Effector memory CD8-positive, alpha-beta T cell (primary cell): ENCODE data around the gene SCEL.
"Not testable (repeated sequence)": the region's sequence is repeated elsewhere in the genome, so short reads cannot be mapped to it uniquely, and the experiment has no call there.

ENCODE experiments used
- ATAC-seq: fragments of 150-1000 bp; cut with Tn5 transposase; replicated peaks from 2 replicates; pipeline ENCODE4 v1.10.0; 2021; ENCODE audit warnings: mild to moderate bottlenecking, moderate library complexity
- DNase-seq, 3 experiments: peaks; one replicate each; pipeline ENCODE4 v3.0.0; 2021
- H3K27ac Mint-ChIP-seq, 2 donors: one replicate each; pipeline ENCODE4 v1.8.0; 2022; ENCODE audit warnings: mild to moderate bottlenecking in 2 of 2, mixed read lengths in 2 of 2, moderate library complexity in 2 of 2
- H3K27me3 Mint-ChIP-seq, 2 donors: one replicate each; pipeline ENCODE4 v1.8.0; 2022; ENCODE audit warnings: mixed read lengths in 2 of 2
- H3K36me3 Mint-ChIP-seq: one replicate; pipeline ENCODE4 v1.8.0; 2022; ENCODE audit warnings: mild to moderate bottlenecking, moderate library complexity, mixed read lengths; ENCODE audit not compliant: insufficient read depth
- H3K4me1 Mint-ChIP-seq, 2 donors: one replicate each; pipeline ENCODE4 v1.8.0; 2022; ENCODE audit warnings: low read depth in 2 of 2, mixed read lengths in 2 of 2
- H3K4me3 Mint-ChIP-seq, 2 donors: one replicate each; pipeline ENCODE4 v1.8.0; 2022; ENCODE audit warnings: mild to moderate bottlenecking in 2 of 2, mixed read lengths in 2 of 2, moderate library complexity in 2 of 2
- H3K9me3 Mint-ChIP-seq, 2 donors: one replicate each; pipeline ENCODE4 v1.8.0; 2022; ENCODE audit warnings: mixed read lengths in 2 of 2

SCEL gene

DNA sequence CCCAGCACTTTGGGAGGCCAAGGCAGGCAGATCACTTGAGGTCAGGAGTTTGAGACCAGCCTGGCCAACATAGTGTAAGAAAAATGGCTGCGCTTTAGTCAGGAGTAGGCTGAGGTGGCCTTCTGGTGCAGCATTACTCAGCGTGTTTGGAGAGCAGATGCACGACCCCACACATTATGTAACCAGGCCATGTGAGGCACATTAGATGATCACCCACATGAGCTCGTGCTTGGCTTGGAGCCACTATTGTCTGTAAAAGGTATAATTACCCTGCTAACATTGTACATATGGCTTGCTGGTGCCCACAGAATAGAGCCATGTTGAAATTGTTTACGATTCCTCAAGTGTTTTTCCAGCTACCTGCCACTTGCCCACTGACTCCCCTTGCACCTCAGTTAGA lies 24.0 kb upstream of the SCEL start:
- Mint-ChIP-seq H3K9me3 (no peaks in the 10 kb centered on the region), H3K4me3 (no peak overlapping the region), H3K4me1 (peaks cover 0 to 6% of the 10 kb centered on the region in 2 donors), H3K27ac (no peak overlapping the region), H3K27me3 (peaks cover 10 to 14% of the 10 kb centered on the region in 2 donors), H3K36me3 (no peaks in the 10 kb centered on the region)
- ATAC-seq = no peak
- DNase-seq = no peak

- Mint-ChIP-seq H3K4me3 (no peak overlapping the region), H3K27me3 (peaks cover 6 to 10% of the 10 kb centered on the region in 2 donors), H3K4me1 (peaks cover 0 to 6% of the 10 kb centered on the region in 2 donors), H3K27ac (no peak overlapping the region), H3K9me3 (no peaks in the 10 kb centered on the region), H3K36me3 (no peaks in the 10 kb centered on the region)
- DNase-seq (no peak), ATAC-seq (no peak)
Observed at GRCh38 chr13:77513719-77514335, 21.7 kb upstream of the SCEL start.

DNA sequence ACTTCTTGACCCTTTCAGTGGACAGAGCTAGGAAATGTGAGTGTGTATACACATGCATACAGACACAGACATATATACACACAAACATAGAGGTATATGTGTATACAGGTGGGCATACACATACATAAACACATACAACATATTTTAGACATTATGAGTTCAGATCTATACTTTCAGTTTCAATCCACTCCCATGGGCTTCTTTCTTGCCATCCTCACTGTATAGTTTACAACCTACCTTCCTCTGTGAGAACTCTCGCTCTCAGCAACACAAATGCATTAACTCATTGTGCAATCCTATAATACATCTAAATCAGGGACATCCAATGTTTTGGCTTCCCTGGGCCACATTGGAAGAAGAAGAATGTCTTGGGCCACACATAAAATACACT lies 21.2 kb upstream of the SCEL start:
- Mint-ChIP-seq H3K27me3 (peaks cover 6 to 10% of the 10 kb centered on the region in 2 donors), H3K27ac (no peak overlapping the region), H3K36me3 (no peaks in the 10 kb centered on the region), H3K4me1 (peaks cover 0 to 6% of the 10 kb centered on the region in 2 donors), H3K9me3 (no peaks in the 10 kb centered on the region), H3K4me3 (no peak overlapping the region)
- no peak for DNase-seq
- ATAC-seq = no peak

GRCh38 chr13:77515785-77516184 lies 19.7 kb upstream of the SCEL start:
- Mint-ChIP-seq H3K9me3 (no peaks in the 10 kb centered on the region), H3K4me3 (no peak overlapping the region)
- no peak for ATAC-seq

DNA sequence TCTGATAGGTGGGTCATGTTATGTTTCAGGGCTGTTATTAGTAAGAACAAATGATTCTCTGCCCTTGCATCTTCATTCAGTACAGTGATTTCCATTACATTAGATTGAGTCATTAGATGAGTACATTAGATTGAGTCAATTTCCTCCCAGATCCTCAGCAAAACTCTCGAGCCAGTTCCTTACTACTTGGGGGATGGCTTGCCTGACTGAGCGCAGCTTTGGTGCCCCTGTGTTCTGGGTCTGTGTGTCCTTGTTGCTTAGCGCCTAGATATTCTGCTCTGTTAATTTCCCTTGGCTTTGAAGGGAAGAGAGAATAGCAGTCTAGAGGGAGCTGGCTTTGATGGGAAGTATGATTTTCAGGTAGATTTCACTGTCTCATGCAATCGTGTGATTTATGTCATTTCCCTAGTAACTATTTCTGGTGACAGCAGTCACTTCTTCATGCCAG lies 19.1 kb upstream of the SCEL start:
- DNase-seq = no peak
- H3K27ac Mint-ChIP-seq = no peak overlapping the region
- peaks cover 9 to 12% of the 10 kb centered on the region in 2 donors for H3K27me3 Mint-ChIP-seq
- no peaks in the 10 kb centered on the region for H3K9me3 Mint-ChIP-seq
- peaks cover 0 to 6% of the 10 kb centered on the region in 2 donors for H3K4me1 Mint-ChIP-seq
- H3K36me3 Mint-ChIP-seq = no peaks in the 10 kb centered on the region
- no peak overlapping the region for H3K4me3 Mint-ChIP-seq
- no peak for ATAC-seq

More at GRCh38 chr13:77515785-77516184, 19.7 kb upstream of the SCEL start:
- H3K36me3 Mint-ChIP-seq = no peaks in the 10 kb centered on the region
- H3K27ac Mint-ChIP-seq = no peak overlapping the region
- no peak for DNase-seq
- peaks cover 4 to 7% of the 10 kb centered on the region in 2 donors for H3K27me3 Mint-ChIP-seq
- peaks cover 0 to 6% of the 10 kb centered on the region in 2 donors for H3K4me1 Mint-ChIP-seq

DNA sequence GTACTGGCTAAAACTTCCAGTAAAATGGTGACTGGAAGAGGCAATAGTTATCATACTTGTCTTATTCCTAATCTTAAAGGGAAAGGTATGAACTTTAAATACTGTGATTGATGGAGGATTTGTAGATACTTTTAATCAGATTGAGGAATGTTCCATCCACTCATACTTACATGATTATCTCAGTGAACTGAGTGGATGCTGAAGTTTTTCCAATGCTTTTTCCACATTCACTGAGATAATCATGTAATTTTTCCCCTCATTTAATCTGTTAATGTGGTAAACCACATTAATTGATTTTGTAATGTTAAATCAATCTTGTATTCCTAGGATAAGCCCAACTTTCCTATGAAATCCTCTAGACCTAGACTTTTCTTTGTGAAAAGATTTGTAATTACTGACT lies 17.2 kb upstream of the SCEL start:
- Mint-ChIP-seq H3K36me3 (no peaks in the 10 kb centered on the region), H3K27ac (no peak overlapping the region), H3K4me1 (peaks cover 0 to 6% of the 10 kb centered on the region in 2 donors), H3K27me3 (peaks cover 21 to 25% of the 10 kb centered on the region in 2 donors), H3K9me3 (no peaks in the 10 kb centered on the region), H3K4me3 (no peak overlapping the region)
- no peak for DNase-seq
- no peak for ATAC-seq

GRCh38 chr13:77519396-77519795 lies 16.1 kb upstream of the SCEL start:
- peaks cover 29 to 36% of the 10 kb centered on the region in 2 donors for H3K27me3 Mint-ChIP-seq
- H3K4me3 Mint-ChIP-seq, H3K9me3 Mint-ChIP-seq, H3K27ac Mint-ChIP-seq, ATAC-seq, H3K4me1 Mint-ChIP-seq, H3K36me3 Mint-ChIP-seq, DNase-seq: not testable (repeated sequence)

- H3K36me3 Mint-ChIP-seq = no peaks in the 10 kb centered on the region
- no peak overlapping the region for H3K4me3 Mint-ChIP-seq
- no peaks in the 10 kb centered on the region for H3K9me3 Mint-ChIP-seq
- ATAC-seq (no peak), DNase-seq (no peak)
- peaks cover 29 to 36% of the 10 kb centered on the region in 2 donors for H3K27me3 Mint-ChIP-seq
- no peaks in the 10 kb centered on the region for H3K4me1 Mint-ChIP-seq
- H3K27ac Mint-ChIP-seq = no peak overlapping the region
Observed at GRCh38 chr13:77519808-77520207, 15.7 kb upstream of the SCEL start.

- ATAC-seq (no peak), DNase-seq (no peak)
- no peaks in the 10 kb centered on the region for H3K4me1 Mint-ChIP-seq
- no peak overlapping the region for H3K27ac Mint-ChIP-seq
- no peak overlapping the region for H3K4me3 Mint-ChIP-seq
- H3K36me3 Mint-ChIP-seq = no peaks in the 10 kb centered on the region
- H3K9me3 Mint-ChIP-seq = no peaks in the 10 kb centered on the region
- peaks cover 37 to 46% of the 10 kb centered on the region in 2 donors for H3K27me3 Mint-ChIP-seq
Observed at GRCh38 chr13:77521194-77521593, 14.3 kb upstream of the SCEL start.

GRCh38 chr13:77521595-77522367 lies 13.7 kb upstream of the SCEL start:
- ATAC-seq (no peak), DNase-seq (no peak)
- Mint-ChIP-seq H3K36me3 (no peaks in the 10 kb centered on the region), H3K9me3 (no peaks in the 10 kb centered on the region), H3K4me3 (no peak overlapping the region), H3K4me1 (no peaks in the 10 kb centered on the region), H3K27me3 (peaks cover 37 to 46% of the 10 kb centered on the region in 2 donors), H3K27ac (no peak overlapping the region)

- peaks cover 37 to 46% of the 10 kb centered on the region in 2 donors for H3K27me3 Mint-ChIP-seq
- no peak overlapping the region for H3K27ac Mint-ChIP-seq
- no peaks in the 10 kb centered on the region for H3K4me1 Mint-ChIP-seq
- no peaks in the 10 kb centered on the region for H3K36me3 Mint-ChIP-seq
- DNase-seq = no peak
- ATAC-seq = no peak
- no peak overlapping the region for H3K4me3 Mint-ChIP-seq
- H3K9me3 Mint-ChIP-seq = no peaks in the 10 kb centered on the region
Observed at GRCh38 chr13:77522444-77522843, 13.1 kb upstream of the SCEL start.

GRCh38 chr13:77523386-77523785 lies 12.1 kb upstream of the SCEL start:
- H3K36me3 Mint-ChIP-seq = no peaks in the 10 kb centered on the region
- peaks cover 37 to 46% of the 10 kb centered on the region in 2 donors for H3K27me3 Mint-ChIP-seq
- H3K9me3 Mint-ChIP-seq = no peaks in the 10 kb centered on the region
- no peaks in the 10 kb centered on the region for H3K4me1 Mint-ChIP-seq
- H3K4me3 Mint-ChIP-seq = no peak overlapping the region
- DNase-seq (no peak), ATAC-seq (no peak)
- no peak overlapping the region for H3K27ac Mint-ChIP-seq

DNA sequence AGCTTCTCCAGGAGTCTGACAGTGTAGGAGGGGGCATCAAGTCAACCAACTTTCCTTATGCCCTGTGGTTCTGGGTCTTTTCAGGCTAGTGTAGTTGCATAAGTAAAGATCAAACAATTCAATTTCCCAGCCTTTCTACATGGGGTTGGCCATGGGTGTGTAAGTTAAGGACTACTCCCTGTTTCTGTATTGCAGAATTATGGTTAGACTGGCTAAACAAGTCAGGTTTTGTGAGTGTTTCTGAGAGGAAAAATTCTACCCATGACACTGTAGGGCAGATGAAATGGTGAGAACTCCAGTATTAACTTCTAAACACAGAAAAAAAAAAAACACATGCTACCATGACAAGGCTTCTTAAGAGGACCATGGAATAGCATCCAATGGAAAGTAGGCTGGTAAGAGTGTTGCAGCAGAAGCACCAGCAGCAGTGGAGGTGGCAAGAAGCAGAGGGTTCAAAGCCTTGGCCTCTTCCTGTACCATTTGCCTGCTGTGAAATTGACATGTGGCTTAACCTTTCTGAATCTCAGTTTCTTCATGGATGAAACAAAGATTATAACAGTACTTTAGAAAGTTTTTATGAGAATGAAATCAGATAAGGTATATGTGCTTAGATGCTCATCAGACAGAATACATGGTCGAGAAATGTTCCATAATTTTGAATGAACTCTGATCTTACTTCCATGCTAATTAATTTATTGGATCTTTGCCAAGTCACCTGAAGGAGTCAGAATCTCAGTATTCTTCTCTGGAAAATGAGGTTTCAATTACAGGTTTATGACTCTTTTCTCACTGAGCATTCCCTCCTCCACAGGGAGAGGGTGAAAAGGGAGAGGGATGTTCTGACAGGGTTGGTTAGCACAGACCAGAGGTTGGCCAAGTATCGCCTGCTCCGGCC lies 11.4 kb upstream of the SCEL start:
- H3K27ac Mint-ChIP-seq = no peak overlapping the region
- H3K4me1 Mint-ChIP-seq = no peaks in the 10 kb centered on the region
- ATAC-seq (no peak), DNase-seq (no peak)
- peaks cover 37 to 46% of the 10 kb centered on the region in 2 donors for H3K27me3 Mint-ChIP-seq
- no peaks in the 10 kb centered on the region for H3K9me3 Mint-ChIP-seq
- H3K4me3 Mint-ChIP-seq = no peak overlapping the region
- H3K36me3 Mint-ChIP-seq = no peaks in the 10 kb centered on the region
